ENCODE results near the gene SLC17A5.

DNA sequence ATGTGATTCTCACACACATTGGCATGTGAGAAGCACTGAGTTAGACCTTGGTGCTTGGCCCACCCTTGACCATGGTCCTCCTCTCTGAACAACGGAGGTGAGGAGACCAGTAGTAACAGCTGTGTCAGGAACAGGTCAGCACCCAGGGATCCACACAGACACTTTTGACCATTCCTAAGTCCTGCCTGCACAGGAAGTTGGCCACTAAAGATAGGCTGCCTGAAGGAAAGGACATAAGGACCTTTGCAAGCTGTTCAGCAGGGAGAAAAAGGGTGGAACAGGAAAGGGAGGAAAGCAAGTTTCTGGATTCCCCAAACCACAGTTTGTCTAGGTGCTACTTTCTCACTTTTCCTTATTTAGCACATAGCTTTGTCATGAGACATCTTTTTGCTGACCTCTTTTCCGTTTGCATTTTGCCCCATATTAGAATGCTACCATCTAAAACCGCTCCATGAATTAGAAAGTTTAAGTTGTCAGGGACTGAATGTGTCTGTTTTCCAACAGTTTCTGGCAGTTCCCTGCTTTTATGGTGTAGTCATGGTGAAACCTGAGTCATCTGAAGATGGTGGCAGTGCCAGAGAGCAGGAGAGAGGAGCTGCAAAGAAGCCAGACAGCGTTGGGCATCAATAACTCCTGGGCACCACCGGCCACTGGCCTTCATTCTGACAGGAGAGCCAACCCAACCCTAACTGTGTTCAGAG is 41.1 kb upstream of the SLC17A5 start:
- TF ChIP-seq, protein P1, sequence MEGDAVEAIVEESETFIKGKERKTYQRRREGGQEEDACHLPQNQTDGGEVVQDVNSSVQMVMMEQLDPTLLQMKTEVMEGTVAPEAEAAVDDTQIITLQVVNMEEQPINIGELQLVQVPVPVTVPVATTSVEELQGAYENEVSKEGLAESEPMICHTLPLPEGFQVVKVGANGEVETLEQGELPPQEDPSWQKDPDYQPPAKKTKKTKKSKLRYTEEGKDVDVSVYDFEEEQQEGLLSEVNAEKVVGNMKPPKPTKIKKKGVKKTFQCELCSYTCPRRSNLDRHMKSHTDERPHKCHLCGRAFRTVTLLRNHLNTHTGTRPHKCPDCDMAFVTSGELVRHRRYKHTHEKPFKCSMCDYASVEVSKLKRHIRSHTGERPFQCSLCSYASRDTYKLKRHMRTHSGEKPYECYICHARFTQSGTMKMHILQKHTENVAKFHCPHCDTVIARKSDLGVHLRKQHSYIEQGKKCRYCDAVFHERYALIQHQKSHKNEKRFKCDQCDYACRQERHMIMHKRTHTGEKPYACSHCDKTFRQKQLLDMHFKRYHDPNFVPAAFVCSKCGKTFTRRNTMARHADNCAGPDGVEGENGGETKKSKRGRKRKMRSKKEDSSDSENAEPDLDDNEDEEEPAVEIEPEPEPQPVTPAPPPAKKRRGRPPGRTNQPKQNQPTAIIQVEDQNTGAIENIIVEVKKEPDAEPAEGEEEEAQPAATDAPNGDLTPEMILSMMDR (IDR thresholded peaks at IDR 0.05): no peak
- TF ChIP-seq POLR2AphosphoS5 (IDR thresholded peaks at IDR 0.05) (no peak), POLR2A (IDR thresholded peaks at IDR 0.05) (no peak), EP300 (IDR thresholded peaks at IDR 0.05) (no peak)

All from upper lobe of left lung (tissue), 4 donors.